Chondrocyte (in vitro differentiated cells): ENCODE results near the gene LRRC10. TPM values are rescaled to one million over a fixed set of nuclear protein-coding genes. Genes with fewer than 3 reads are reported as not detected.

Source experiments
- DNase-seq: peaks from one replicate; pipeline ENCODE4 v3.0.0; 2021; ENCODE audit warnings: mixed read lengths, low spot score
- H3K27ac Mint-ChIP-seq: one replicate; pipeline ENCODE4 v1.8.0; 2021; ENCODE audit warnings: mild to moderate bottlenecking, moderate library complexity, mixed read lengths; ENCODE audit not compliant: unreplicated experiment
- H3K27me3 Mint-ChIP-seq: 2 replicates; pipeline ENCODE4 v1.8.0; 2021; ENCODE audit warnings: low read depth, mixed read lengths
- H3K36me3 Mint-ChIP-seq: 2 replicates; pipeline ENCODE4 v1.8.0; 2021; ENCODE audit warnings: low read depth, mixed read lengths
- H3K4me1 Mint-ChIP-seq: 2 replicates; pipeline ENCODE4 v1.8.0; 2021; ENCODE audit warnings: low read depth, mild to moderate bottlenecking, mixed read lengths
- H3K4me3 Mint-ChIP-seq: one replicate; pipeline ENCODE4 v1.8.0; 2021; ENCODE audit warnings: mild to moderate bottlenecking, moderate library complexity, mixed read lengths; ENCODE audit not compliant: unreplicated experiment
- H3K9me3 Mint-ChIP-seq: 2 replicates; pipeline ENCODE4 v1.8.0; 2021; ENCODE audit warnings: low read depth, mixed read lengths
- CTCF ChIP-seq: fragments of 200-600 bp; sonication (generic); IDR thresholded peaks from 2 replicates; pipeline ENCODE4 v1.5.0; 2021; ENCODE audit warnings: antibody characterized with exemption, mild to moderate bottlenecking, moderate library complexity
- long read RNA-seq: library from polyadenylated mRNA; stranded (forward); transcript quantifications from one replicate; pipeline ENCODE4 v2.0.0, GENCODE V29; 2021
- total RNA-seq: library from RNA; stranded (reverse); gene quantifications from 3 replicates; pipeline ENCODE4 v1.2.1, GENCODE V29; 2021

The LRRC10 gene
- not detected in 3 replicates for total RNA-seq
- long read RNA-seq, result 0 reads

DNA sequence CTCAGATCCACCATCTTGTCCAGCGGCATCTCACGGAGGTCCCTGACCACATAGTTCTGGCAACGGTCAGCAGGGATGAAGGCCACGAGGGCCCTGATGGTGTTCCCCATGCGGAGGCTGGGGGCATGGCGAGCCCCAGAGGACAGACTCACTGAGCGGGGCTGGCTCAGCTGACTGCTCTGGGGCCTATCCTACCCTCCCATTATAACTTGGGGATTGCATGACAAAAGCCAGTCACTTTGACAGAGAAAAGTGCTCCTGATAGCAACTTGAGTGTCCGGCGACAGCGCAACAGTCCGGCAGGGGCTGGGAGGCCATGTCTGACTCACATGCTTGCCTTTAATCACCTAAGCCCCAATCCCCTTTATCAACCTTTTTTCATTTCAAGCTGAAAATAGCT is at the start of gene LRRC10:
LRRC10 (minus strand) TSS at position 179 of the 400 bp plus-strand sequence; CDS start at position 110, 69 bp downstream.
- no peaks in the 10 kb centered on the region for H3K4me1 Mint-ChIP-seq
- H3K4me3 Mint-ChIP-seq, result no peak within 1 kb of the TSS
- H3K9me3 Mint-ChIP-seq, result no peaks in the 10 kb centered on the region
- no peaks in the 10 kb centered on the region for H3K36me3 Mint-ChIP-seq
- no peak for TF ChIP-seq CTCF
- peaks cover 2% of the 10 kb centered on the region for H3K27me3 Mint-ChIP-seq
- no peak for DNase-seq
- H3K27ac Mint-ChIP-seq, result no peak within 1 kb of the TSS

- peak overlapping the region; percentile 13 for H3K27ac Mint-ChIP-seq
- no peaks in the 10 kb centered on the region for H3K9me3 Mint-ChIP-seq
- no peak for DNase-seq
- peaks cover 40% of the 10 kb centered on the region for H3K4me1 Mint-ChIP-seq
- H3K27me3 Mint-ChIP-seq, result no peaks in the 10 kb centered on the region
- H3K4me3 Mint-ChIP-seq, result no peak overlapping the region
- H3K36me3 Mint-ChIP-seq, result no peaks in the 10 kb centered on the region
- no peak for TF ChIP-seq CTCF
Observed at GRCh38 chr12:69660164-69660863, 49.6 kb upstream of the LRRC10 start.

DNA sequence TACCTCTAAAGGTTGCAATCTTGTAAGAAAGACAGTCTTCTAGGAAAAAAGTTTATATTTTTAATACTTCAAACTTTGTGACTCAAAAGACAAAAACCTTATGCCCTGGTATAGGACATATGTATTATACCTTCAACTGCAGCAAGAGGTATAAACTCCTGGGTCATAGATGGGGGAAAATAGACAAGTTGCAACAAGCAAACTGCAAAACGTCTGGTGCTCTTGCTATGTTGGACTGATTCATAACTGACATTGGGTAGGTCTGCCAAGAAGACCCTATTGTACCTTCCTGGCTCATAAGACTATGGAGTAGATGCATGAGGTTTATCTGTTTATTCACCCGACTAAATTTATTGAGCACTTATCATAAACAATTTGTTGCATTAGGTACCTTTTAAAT is 47.5 kb upstream of the LRRC10 start:
- Mint-ChIP-seq H3K27ac (no peak overlapping the region), H3K9me3 (no peaks in the 10 kb centered on the region), H3K27me3 (no peaks in the 10 kb centered on the region), H3K36me3 (no peaks in the 10 kb centered on the region), H3K4me1 (peaks cover 44% of the 10 kb centered on the region), H3K4me3 (no peak overlapping the region)
- DNase-seq, result no peak
- no peak for TF ChIP-seq CTCF

DNA sequence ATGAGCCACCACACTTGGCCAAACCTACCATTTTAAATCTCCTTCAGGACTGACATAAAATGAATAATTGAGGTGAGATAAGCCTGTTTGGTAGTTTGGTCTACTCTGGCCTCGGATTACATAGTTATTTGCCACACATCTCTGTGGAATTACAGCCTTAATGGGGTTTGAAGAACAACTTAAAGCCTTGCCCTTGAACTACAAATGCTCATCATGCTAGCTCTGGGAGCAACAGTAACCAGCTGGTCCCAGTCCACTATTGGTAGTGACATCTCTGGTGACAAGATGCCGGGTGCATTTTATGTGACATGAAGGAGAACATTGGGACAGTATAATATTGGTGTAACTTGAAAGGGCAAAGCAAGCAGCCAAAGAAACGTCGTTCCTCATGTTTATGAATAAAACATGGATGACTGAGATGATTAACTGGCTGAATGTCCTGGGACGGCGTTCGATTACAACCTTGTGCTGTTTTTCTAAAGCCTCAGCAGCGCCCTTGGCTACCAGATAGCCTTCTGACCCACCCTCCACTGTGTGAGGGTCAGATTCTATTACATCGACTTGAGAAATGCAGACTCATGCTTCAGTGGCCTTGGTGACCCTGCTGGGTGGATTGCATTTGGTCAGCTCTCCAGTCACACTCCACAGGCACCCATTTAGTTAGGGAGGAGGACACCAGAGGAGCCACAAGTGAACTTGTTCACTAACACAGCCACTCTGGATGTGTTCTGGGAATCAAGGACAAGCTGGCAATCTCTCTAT is 46.9 kb upstream of the LRRC10 start:
- H3K36me3 Mint-ChIP-seq, result no peaks in the 10 kb centered on the region
- H3K4me1 Mint-ChIP-seq, result peaks cover 39% of the 10 kb centered on the region
- TF ChIP-seq CTCF, result no peak
- H3K9me3 Mint-ChIP-seq, result no peaks in the 10 kb centered on the region
- peak overlapping the region; percentile 81 for H3K27ac Mint-ChIP-seq
- H3K4me3 Mint-ChIP-seq, result no peak overlapping the region
- no peak for DNase-seq
- H3K27me3 Mint-ChIP-seq, result no peaks in the 10 kb centered on the region

- H3K4me3 Mint-ChIP-seq, result no peak overlapping the region
- H3K27ac Mint-ChIP-seq, result peak overlapping the region; percentile 97
- no peaks in the 10 kb centered on the region for H3K36me3 Mint-ChIP-seq
- H3K9me3 Mint-ChIP-seq, result no peaks in the 10 kb centered on the region
- peaks cover 39% of the 10 kb centered on the region for H3K4me1 Mint-ChIP-seq
- DNase-seq, result no peak
- H3K27me3 Mint-ChIP-seq, result no peaks in the 10 kb centered on the region
- TF ChIP-seq CTCF, result no peak
Observed at GRCh38 chr12:69655616-69656340, 45.1 kb upstream of the LRRC10 start.
